OCI-LY3 (cell line): ENCODE measurements around the gene MRPL12.

Experiments used
- H2AFZ ChIP-seq: fragments of 200-600, 300-600 bp; shearing (Covaris generic); 2 replicates; pipeline ENCODE4 v1.6.0; 2014; ENCODE audit warnings: antibody characterized with exemption, low read depth, low read length
- H3K27ac ChIP-seq: fragments of 200-600, 300-600 bp; sonication (generic); 2 replicates; pipeline ENCODE4 v1.5.1; 2014; ENCODE audit warnings: mild to moderate bottlenecking, low read length, moderate library complexity, mixed read lengths
- H3K27me3 ChIP-seq: fragments of 200-600, 300-600 bp; sonication (generic); 2 replicates; pipeline ENCODE4 v1.6.1; 2014; ENCODE audit warnings: low read depth, low read length, mixed read lengths
- H3K36me3 ChIP-seq: fragments of 200-600, 300-600 bp; sonication (generic); replicated peaks from 2 replicates; pipeline ENCODE3; 2014; ENCODE audit warnings: low read depth, low read length, mixed read lengths
- H3K4me1 ChIP-seq: fragments of 300-600, 200-600 bp; sonication (generic); 2 replicates; pipeline ENCODE4 v1.6.1; 2014; ENCODE audit warnings: low read length, mixed read lengths
- H3K4me2 ChIP-seq: fragments of 200-600, 300-600 bp; sonication (generic); 2 replicates; pipeline ENCODE4 v1.6.1; 2014; ENCODE audit warnings: low read length, mixed read lengths
- H3K4me3 ChIP-seq: fragments of 300-600, 200-600 bp; sonication (generic); 2 replicates; pipeline ENCODE4 v1.5.1; 2014; ENCODE audit warnings: antibody characterized with exemption, mild to moderate bottlenecking, low read length, moderate library complexity
- H3K79me2 ChIP-seq: fragments of 300-600, 200-600 bp; shearing (Covaris generic); 2 replicates; pipeline ENCODE4 v1.6.1; 2014; ENCODE audit warnings: mild to moderate bottlenecking, low read length, mixed read lengths
- H3K9ac ChIP-seq: fragments of 300-600, 200-600 bp; shearing (Covaris generic); 2 replicates; pipeline ENCODE4 v1.6.0; 2014; ENCODE audit warnings: mild to moderate bottlenecking, low read length, moderate library complexity
- H3K9me3 ChIP-seq: fragments of 200-600, 300-600 bp; shearing (Covaris generic); 2 replicates; pipeline ENCODE4 v1.6.1; 2014; ENCODE audit warnings: low read length, mixed read lengths; ENCODE audit not compliant: insufficient read depth
- H4K20me1 ChIP-seq: fragments of 200-600, 300-600 bp; sonication (generic); 2 replicates; pipeline ENCODE4 v1.6.1; 2016; ENCODE audit warnings: low read length, mixed read lengths; ENCODE audit not compliant: insufficient read depth
- CTCF ChIP-seq: fragments of 200-600, 300-600 bp; sonication (generic); IDR thresholded peaks from 2 replicates; pipeline ENCODE4 v1.5.1; 2014; ENCODE audit warnings: antibody characterized with exemption, low read length, low read depth
- EZH2phosphoT487 ChIP-seq: fragments of 200-600 bp; shearing (Covaris generic); IDR thresholded peaks from 2 replicates; pipeline ENCODE4 v1.6.1; 2018; ENCODE audit warnings: antibody characterized with exemption, mixed run types, low read depth

The MRPL12 gene

GRCh38 chr17:81693509-81694210, 9.5 kb upstream of the MRPL12 start:
- Histone ChIP-seq H3K27me3 (no peaks in the 10 kb centered on the region), H3K36me3 (peaks cover 31% of the 10 kb centered on the region), H3K9ac (no peak overlapping the region), H3K27ac (no peak overlapping the region), H3K4me2 (no peak overlapping the region), H3K79me2 (peaks cover 5% of the 10 kb centered on the region), H2AFZ (no peak overlapping the region), H3K4me3 (no peak overlapping the region), H4K20me1 (no peaks in the 10 kb centered on the region), H3K9me3 (no peaks in the 10 kb centered on the region), H3K4me1 (no peaks in the 10 kb centered on the region)
- TF ChIP-seq CTCF (no peak), EZH2phosphoT487 (no peak)

- no peak overlapping the region for H3K4me3 ChIP-seq
- no peak overlapping the region for H3K27ac ChIP-seq
- no peaks in the 10 kb centered on the region for H3K9me3 ChIP-seq
- H3K36me3 ChIP-seq: peaks cover 35% of the 10 kb centered on the region
- H2AFZ ChIP-seq: no peak overlapping the region
- no peaks in the 10 kb centered on the region for H3K4me1 ChIP-seq
- H3K79me2 ChIP-seq: peaks cover 15% of the 10 kb centered on the region
- no peaks in the 10 kb centered on the region for H4K20me1 ChIP-seq
- H3K4me2 ChIP-seq: no peak overlapping the region
- no peaks in the 10 kb centered on the region for H3K27me3 ChIP-seq
- TF ChIP-seq CTCF (no peak), EZH2phosphoT487 (no peak)
- H3K9ac ChIP-seq: no peak overlapping the region
These were observed 8.4 kb upstream of the MRPL12 start for GRCh38 chr17:81694810-81695209.

GRCh38 chr17:81695211-81695610, 8.0 kb upstream of the MRPL12 start:
- Histone ChIP-seq H3K27me3 (no peaks in the 10 kb centered on the region), H3K4me2 (no peak overlapping the region), H2AFZ (no peak overlapping the region), H3K36me3 (peaks cover 35% of the 10 kb centered on the region), H3K9me3 (no peaks in the 10 kb centered on the region), H4K20me1 (no peaks in the 10 kb centered on the region), H3K27ac (no peak overlapping the region), H3K4me1 (no peaks in the 10 kb centered on the region), H3K9ac (no peak overlapping the region), H3K4me3 (no peak overlapping the region), H3K79me2 (peaks cover 15% of the 10 kb centered on the region)
- TF ChIP-seq CTCF (no peak), EZH2phosphoT487 (no peak)

GRCh38 chr17:81695801-81696200, 7.4 kb upstream of the MRPL12 start:
- Histone ChIP-seq H3K36me3 (peaks cover 36% of the 10 kb centered on the region), H3K9me3 (no peaks in the 10 kb centered on the region), H3K27ac (no peak overlapping the region), H3K79me2 (peaks cover 21% of the 10 kb centered on the region), H3K27me3 (no peaks in the 10 kb centered on the region), H3K9ac (no peak overlapping the region), H2AFZ (no peak overlapping the region), H3K4me1 (no peaks in the 10 kb centered on the region; the same call in 1 of the 2 replicates), H4K20me1 (no peaks in the 10 kb centered on the region), H3K4me2 (no peak overlapping the region), H3K4me3 (no peak overlapping the region)
- TF ChIP-seq CTCF (no peak), EZH2phosphoT487 (no peak)
